Progenitor cell of endocrine pancreas (in vitro differentiated cells): Measurements from ENCODE around the gene ITGA4. TPM values are rescaled to one million over a fixed set of nuclear protein-coding genes. Genes with fewer than 3 reads are reported as not detected.
"Not testable (repeated sequence)": the region's sequence is repeated elsewhere in the genome, so short reads cannot be mapped to it uniquely, and the experiment has no call there.

Experiments used
- DNase-seq: peaks from one replicate; pipeline ENCODE4 v3.0.0; 2021; ENCODE audit warnings: low spot score; ENCODE audit not compliant: unreplicated experiment
- H3K27ac Mint-ChIP-seq: 2 replicates; pipeline ENCODE4 v1.8.0; 2021; ENCODE audit warnings: mild to moderate bottlenecking, moderate library complexity, mixed read lengths
- H3K27me3 Mint-ChIP-seq: 2 replicates; pipeline ENCODE4 v1.8.0; 2021; ENCODE audit warnings: mixed read lengths
- H3K36me3 Mint-ChIP-seq: 2 replicates; pipeline ENCODE4 v1.8.0; 2022; ENCODE audit warnings: mixed read lengths; ENCODE audit not compliant: insufficient read depth
- H3K4me1 Mint-ChIP-seq: 2 replicates; pipeline ENCODE4 v1.8.0; 2021; ENCODE audit warnings: low read depth, mixed read lengths
- H3K4me3 Mint-ChIP-seq: 2 replicates; pipeline ENCODE4 v1.8.0; 2021; ENCODE audit warnings: low read depth, mild to moderate bottlenecking, moderate library complexity, mixed read lengths
- H3K9me3 Mint-ChIP-seq: 2 replicates; pipeline ENCODE4 v1.8.0; 2021; ENCODE audit warnings: low read depth, mixed read lengths
- total RNA-seq: library from RNA; stranded (reverse); gene quantifications from 2 replicates; pipeline ENCODE4 v1.2.1, GENCODE V29; 2021
- TF ChIP-seq, protein P1 (sequence below): fragments of 200-600 bp; sonication (generic); IDR thresholded peaks from one replicate; pipeline ENCODE4 v1.5.0; 2021; ENCODE audit warnings: antibody characterized with exemption, mild to moderate bottlenecking; ENCODE audit not compliant: unreplicated experiment

The ITGA4 gene
- total RNA-seq, 1 donor from 2014 or later, result 0.96 TPM

DNA sequence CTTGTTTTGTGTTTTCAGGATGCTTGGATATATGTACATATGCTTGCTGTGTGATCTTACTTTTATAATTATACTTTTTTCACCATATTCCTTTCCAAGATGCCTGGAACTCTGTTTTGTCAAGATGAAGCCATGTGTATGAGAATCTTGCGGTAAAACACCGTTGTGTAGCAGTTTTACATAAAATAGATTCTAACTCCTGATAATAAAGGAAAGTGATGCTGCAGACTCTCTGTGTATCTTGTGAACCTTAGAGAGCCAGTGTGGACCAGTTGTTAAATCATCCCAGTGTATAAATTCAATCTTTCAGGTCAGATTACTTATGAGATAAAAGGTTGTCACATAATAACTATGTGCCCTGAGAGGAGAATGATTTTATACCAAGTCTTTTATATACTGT, 12.5 kb upstream of the ITGA4 start:
- H3K27ac Mint-ChIP-seq, result no peak overlapping the region
- no peaks in the 10 kb centered on the region for H3K9me3 Mint-ChIP-seq
- no peaks in the 10 kb centered on the region for H3K36me3 Mint-ChIP-seq
- peaks cover 6% of the 10 kb centered on the region for H3K27me3 Mint-ChIP-seq
- no peak for DNase-seq
- no peaks in the 10 kb centered on the region for H3K4me1 Mint-ChIP-seq
- no peak overlapping the region for H3K4me3 Mint-ChIP-seq
- TF ChIP-seq, protein P1, sequence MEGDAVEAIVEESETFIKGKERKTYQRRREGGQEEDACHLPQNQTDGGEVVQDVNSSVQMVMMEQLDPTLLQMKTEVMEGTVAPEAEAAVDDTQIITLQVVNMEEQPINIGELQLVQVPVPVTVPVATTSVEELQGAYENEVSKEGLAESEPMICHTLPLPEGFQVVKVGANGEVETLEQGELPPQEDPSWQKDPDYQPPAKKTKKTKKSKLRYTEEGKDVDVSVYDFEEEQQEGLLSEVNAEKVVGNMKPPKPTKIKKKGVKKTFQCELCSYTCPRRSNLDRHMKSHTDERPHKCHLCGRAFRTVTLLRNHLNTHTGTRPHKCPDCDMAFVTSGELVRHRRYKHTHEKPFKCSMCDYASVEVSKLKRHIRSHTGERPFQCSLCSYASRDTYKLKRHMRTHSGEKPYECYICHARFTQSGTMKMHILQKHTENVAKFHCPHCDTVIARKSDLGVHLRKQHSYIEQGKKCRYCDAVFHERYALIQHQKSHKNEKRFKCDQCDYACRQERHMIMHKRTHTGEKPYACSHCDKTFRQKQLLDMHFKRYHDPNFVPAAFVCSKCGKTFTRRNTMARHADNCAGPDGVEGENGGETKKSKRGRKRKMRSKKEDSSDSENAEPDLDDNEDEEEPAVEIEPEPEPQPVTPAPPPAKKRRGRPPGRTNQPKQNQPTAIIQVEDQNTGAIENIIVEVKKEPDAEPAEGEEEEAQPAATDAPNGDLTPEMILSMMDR, result no peak

DNA sequence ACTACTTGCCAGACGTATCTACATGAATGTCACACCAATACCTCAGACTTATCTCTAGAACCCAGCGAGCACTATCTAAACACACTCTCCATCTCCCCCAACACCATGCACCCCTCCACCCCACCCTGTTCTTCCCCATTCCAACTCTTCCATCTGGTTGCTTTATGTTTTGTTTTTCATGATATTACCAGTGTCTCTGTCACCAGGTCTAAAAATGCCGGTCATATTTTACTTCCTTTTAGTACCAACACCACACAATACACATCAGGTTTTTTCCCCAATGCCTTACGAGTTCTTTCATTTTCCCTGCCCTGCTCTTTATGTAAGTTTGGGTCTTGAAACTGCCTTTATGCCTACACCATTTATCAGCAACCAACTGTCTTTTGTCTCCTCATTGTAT, 10.2 kb upstream of the ITGA4 start:
- H3K36me3 Mint-ChIP-seq, result no peaks in the 10 kb centered on the region
- H3K4me1 Mint-ChIP-seq, result no peaks in the 10 kb centered on the region
- H3K27me3 Mint-ChIP-seq, result peaks cover 8% of the 10 kb centered on the region

DNA sequence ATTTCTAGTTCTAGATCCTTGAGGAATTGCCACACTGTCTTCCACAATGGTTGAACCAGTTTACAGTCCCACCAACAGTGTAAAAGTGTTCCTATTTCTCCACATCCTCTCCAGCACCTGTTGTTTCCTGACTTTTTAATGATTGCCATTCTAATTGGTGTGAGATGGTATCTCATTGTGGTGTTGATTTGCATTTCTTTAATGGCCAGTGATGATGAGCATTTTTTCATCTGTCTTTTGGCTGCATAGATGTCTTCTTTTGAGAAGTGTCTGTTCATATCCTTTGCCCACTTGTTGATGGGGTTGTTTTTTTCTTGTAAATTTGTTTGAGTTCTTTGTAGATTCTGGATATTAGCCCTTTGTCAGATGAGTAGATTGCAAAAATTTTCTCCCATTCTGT, 7.9 kb upstream of the ITGA4 start:
- H3K9me3 Mint-ChIP-seq, H3K4me1 Mint-ChIP-seq, H3K36me3 Mint-ChIP-seq, H3K27ac Mint-ChIP-seq, DNase-seq, H3K4me3 Mint-ChIP-seq: not testable (repeated sequence)
- peaks cover 14% of the 10 kb centered on the region for H3K27me3 Mint-ChIP-seq

More for the DNA sequence above, 10.2 kb upstream of the ITGA4 start:
- DNase-seq, result no peak
- Mint-ChIP-seq H3K27ac (no peak overlapping the region), H3K9me3 (no peaks in the 10 kb centered on the region), H3K4me3 (no peak overlapping the region)
- TF ChIP-seq, protein P1, result no peak

DNA sequence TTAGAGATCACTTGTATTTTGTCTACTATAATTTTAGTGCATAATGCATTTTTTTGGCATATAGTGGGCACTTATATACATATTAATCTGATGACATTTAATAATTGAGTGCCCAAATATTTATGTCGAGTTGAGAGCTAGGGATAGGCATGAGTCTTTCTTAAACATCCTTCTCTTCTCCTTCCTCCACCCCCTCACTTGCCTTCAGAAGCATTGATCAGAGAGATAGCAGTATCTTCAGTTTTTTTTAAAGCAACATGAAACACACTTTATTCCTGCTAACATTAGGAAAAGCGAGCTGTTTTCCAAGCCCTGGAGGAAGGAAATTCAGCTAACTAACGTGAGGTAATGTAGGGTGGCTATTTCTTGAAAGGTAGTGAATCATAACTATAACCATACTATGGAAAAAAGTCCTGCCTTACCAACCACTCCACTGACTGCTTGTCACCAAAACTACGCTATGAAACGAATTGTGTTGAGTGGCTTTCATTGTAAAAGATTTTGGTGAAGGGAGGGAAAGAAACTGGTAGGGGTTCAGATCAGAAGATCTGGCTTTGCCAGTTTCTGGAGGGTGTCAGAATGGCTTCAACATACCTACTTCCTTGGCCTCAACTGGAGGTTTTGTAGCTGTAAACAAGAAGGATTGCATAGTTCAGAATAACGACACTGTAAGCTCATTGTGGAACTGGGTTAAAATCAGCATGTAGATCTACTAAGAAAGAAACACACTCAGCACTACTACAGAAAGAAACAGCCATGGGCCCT, 2.3 kb upstream of the ITGA4 start:
- H3K4me1 Mint-ChIP-seq, result peaks cover 4% of the 10 kb centered on the region
- no peak overlapping the region for H3K4me3 Mint-ChIP-seq
- H3K27ac Mint-ChIP-seq, result no peak overlapping the region
- TF ChIP-seq, protein P1, result no peak
- no peaks in the 10 kb centered on the region for H3K36me3 Mint-ChIP-seq
- DNase-seq, result no peak
- no peaks in the 10 kb centered on the region for H3K9me3 Mint-ChIP-seq
- H3K27me3 Mint-ChIP-seq, result peaks cover 63% of the 10 kb centered on the region

DNA sequence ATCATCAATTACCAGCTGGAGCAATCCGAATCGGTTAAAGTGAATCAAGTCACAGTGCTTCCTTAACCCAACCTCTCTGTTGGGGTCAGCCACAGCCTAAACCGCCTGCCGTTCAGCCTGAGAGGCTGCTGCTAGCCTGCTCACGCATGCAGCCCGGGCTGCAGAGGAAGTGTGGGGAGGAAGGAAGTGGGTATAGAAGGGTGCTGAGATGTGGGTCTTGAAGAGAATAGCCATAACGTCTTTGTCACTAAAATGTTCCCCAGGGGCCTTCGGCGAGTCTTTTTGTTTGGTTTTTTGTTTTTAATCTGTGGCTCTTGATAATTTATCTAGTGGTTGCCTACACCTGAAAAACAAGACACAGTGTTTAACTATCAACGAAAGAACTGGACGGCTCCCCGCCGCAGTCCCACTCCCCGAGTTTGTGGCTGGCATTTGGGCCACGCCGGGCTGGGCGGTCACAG, 496 bp upstream of the ITGA4 start:
- Mint-ChIP-seq H3K9me3 (no peaks in the 10 kb centered on the region), H3K36me3 (no peaks in the 10 kb centered on the region), H3K4me1 (peaks cover 4% of the 10 kb centered on the region), H3K27ac (no peak overlapping the region), H3K27me3 (peaks cover 78% of the 10 kb centered on the region), H3K4me3 (peak overlapping the region; percentile 61)
- DNase-seq, result no peak
- TF ChIP-seq, protein P1, result no peak
